ENCODE data around the gene GCH1. TPM values are rescaled to one million over a fixed set of nuclear protein-coding genes. Genes with fewer than 3 reads are reported as not detected.

Gene GCH1
- polyA plus RNA-seq, 2 of the 4 experiments (the other 2 are of a cell fraction): 2.9 to 5.0 TPM

GRCh38 chr14:54844479-54844878 is 58.1 kb downstream of the GCH1 start (continued):
- TF ChIP-seq, protein P1, sequence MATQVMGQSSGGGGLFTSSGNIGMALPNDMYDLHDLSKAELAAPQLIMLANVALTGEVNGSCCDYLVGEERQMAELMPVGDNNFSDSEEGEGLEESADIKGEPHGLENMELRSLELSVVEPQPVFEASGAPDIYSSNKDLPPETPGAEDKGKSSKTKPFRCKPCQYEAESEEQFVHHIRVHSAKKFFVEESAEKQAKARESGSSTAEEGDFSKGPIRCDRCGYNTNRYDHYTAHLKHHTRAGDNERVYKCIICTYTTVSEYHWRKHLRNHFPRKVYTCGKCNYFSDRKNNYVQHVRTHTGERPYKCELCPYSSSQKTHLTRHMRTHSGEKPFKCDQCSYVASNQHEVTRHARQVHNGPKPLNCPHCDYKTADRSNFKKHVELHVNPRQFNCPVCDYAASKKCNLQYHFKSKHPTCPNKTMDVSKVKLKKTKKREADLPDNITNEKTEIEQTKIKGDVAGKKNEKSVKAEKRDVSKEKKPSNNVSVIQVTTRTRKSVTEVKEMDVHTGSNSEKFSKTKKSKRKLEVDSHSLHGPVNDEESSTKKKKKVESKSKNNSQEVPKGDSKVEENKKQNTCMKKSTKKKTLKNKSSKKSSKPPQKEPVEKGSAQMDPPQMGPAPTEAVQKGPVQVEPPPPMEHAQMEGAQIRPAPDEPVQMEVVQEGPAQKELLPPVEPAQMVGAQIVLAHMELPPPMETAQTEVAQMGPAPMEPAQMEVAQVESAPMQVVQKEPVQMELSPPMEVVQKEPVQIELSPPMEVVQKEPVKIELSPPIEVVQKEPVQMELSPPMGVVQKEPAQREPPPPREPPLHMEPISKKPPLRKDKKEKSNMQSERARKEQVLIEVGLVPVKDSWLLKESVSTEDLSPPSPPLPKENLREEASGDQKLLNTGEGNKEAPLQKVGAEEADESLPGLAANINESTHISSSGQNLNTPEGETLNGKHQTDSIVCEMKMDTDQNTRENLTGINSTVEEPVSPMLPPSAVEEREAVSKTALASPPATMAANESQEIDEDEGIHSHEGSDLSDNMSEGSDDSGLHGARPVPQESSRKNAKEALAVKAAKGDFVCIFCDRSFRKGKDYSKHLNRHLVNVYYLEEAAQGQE (IDR thresholded peaks at IDR 0.05): no peak
- no peak for TF ChIP-seq KDM1A (IDR thresholded peaks at IDR 0.05; ENCODE audit: low read depth)
- TF ChIP-seq JUN (IDR thresholded peaks at IDR 0.05): no peak

DNA sequence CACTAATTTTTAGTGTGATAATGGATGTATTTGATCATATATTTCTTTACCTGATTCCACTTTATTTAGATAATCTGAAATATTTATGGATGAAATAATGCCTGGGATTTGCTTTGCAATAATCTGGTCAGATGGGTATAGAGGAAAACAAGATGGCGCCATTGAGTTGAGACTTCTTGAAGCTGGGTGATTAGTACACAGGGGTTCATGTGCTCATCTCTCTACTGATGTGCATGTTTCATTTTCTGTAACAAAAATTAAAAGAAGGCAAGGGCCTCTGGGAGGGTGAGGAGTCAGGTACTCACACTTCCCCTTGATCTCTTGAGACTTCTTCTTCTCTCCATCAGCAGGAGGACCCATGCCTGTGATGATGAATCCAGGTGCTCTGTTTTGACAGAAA is 61.8 kb downstream of the GCH1 start:
- Histone ChIP-seq H3K4me1 (no peaks in the 10 kb centered on the region; the same call in 2 of the 3 replicates), H3K9me3 (no peaks in the 10 kb centered on the region), H3K4me3 (no peak overlapping the region), H3K4me2 (no peak overlapping the region), H3K27ac (no peak overlapping the region)
- ATAC-seq: no peak
- ChIA-PET CTCF (no interaction called here), POLR2A (interaction anchor here (1.0 kb wide), 1 partner anchor 22 kb away, joined by 3 read pairs; no protein-coding TSS in a partner anchor)
- whole genome bisulfite sequencing (ENCODE audit: missing lambda C conversion rate): 88% methylated on average over 1 of the region's 1 CpG
- TF ChIP-seq CHD4 (IDR thresholded peaks at IDR 0.05; ENCODE audit: borderline replicate concordance) (no peak), TP53 (CRISPR knock-in tag; IDR thresholded peaks at IDR 0.05) (no peak), HMGXB4 (CRISPR knock-in tag; IDR thresholded peaks at IDR 0.05; ENCODE audit: borderline replicate concordance) (no peak), ESRRA (IDR thresholded peaks at IDR 0.05; ENCODE audit: borderline replicate concordance, low read length) (no peak), JUNB (IDR thresholded peaks at IDR 0.05) (no peak)
- no peak for FAIRE-seq
- no peak for DNase-seq (ENCODE audit: low read depth in 1 of 2, low spot score in 1 of 2)

DNA sequence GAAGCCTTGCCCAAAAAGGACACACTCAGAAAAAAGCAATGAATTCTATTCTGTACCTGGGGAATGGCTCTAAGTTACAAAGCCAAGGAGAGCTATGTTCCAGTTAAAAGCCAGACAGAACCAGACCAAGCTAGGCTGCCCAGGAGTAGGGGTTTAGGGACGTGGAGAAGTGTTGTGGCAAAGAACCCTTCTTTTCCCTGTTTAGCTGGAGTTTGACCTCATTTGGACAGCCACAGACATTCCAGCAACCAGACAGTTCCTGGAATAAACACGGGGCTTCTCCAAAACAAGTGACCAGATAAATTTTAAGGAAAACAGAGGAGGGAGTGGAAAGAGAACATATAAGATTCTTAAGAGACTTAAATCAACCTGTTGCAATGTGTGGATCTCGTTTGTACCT is 62.3 kb downstream of the GCH1 start:
- no peak overlapping the region; a peak in 1 of 6 replicates for H3K27ac ChIP-seq
- no peak overlapping the region for H3K4me2 ChIP-seq
- TF ChIP-seq ZC3H11A (IDR thresholded peaks at IDR 0.05) (no peak), CEBPB (IDR thresholded peaks at IDR 0.05) (no peak), SREBF2 (IDR thresholded peaks at IDR 0.05) (no peak), FOXS1 (CRISPR knock-in tag; IDR thresholded peaks at IDR 0.05) (no peak), E2F6 (IDR thresholded peaks at IDR 0.05; ENCODE audit: borderline replicate concordance, low read depth) (no peak), ESRRA (IDR thresholded peaks at IDR 0.05; ENCODE audit: borderline replicate concordance, low read length) (no peak), HDAC2 (IDR thresholded peaks at IDR 0.05) (no peak), POLR2AphosphoS2 (conservative IDR thresholded peaks at IDR 0.05; ENCODE audit: low read length) (no peak), KDM1A (IDR thresholded peaks at IDR 0.05; ENCODE audit: low read depth) (no peak), EHMT2 (IDR thresholded peaks at IDR 0.05; ENCODE audit: low read depth) (no peak), HOXB13 (CRISPR knock-in tag; IDR thresholded peaks at IDR 0.05; ENCODE audit: low read depth) (no peak), ZFP36 (IDR thresholded peaks at IDR 0.05; ENCODE audit: borderline replicate concordance, partially characterized antibody) (no peak), NR3C1 (IDR thresholded peaks at IDR 0.05) (no peak), HOXA7 (CRISPR knock-in tag; IDR thresholded peaks at IDR 0.05) (no peak), HES2 (IDR thresholded peaks at IDR 0.05) (no peak)
- TF ChIP-seq, protein P2, sequence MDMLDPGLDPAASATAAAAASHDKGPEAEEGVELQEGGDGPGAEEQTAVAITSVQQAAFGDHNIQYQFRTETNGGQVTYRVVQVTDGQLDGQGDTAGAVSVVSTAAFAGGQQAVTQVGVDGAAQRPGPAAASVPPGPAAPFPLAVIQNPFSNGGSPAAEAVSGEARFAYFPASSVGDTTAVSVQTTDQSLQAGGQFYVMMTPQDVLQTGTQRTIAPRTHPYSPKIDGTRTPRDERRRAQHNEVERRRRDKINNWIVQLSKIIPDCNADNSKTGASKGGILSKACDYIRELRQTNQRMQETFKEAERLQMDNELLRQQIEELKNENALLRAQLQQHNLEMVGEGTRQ (IDR thresholded peaks at IDR 0.05): no peak
- TF ChIP-seq, protein P1 (IDR thresholded peaks at IDR 0.05): no peak
- ChIA-PET POLR2A (interaction anchor here (1.0 kb wide), 1 partner anchor 22 kb away, joined by 3 read pairs; no protein-coding TSS in a partner anchor), CTCF (no interaction called here)
- H3K4me3 ChIP-seq: no peak overlapping the region
- WGBS (ENCODE audit: missing lambda C conversion rate): 58% methylated on average over 3 of the region's 3 CpGs
- no peaks in the 10 kb centered on the region for H3K9me3 ChIP-seq
- no peak for ATAC-seq
- DNase-seq (ENCODE audit: low read depth in 1 of 2, low spot score in 1 of 2): no peak
- H3K4me1 ChIP-seq: no peaks in the 10 kb centered on the region; the same call in 2 of the 3 replicates
- FAIRE-seq: no peak

Data from A549 (cell line).